Uterus (tissue), 2 donors: Measurements from ENCODE around the gene PORCN.

Experiments
- POLR2A ChIP-seq, 2 donors: fragments of 450-650 bp; IDR thresholded peaks; one replicate each; pipeline ENCODE4 v1.6.1; 2016; ENCODE audit warnings: antibody characterized with exemption in 2 of 2, mild to moderate bottlenecking in 1 of 2, moderate library complexity in 1 of 2
- TF ChIP-seq, protein P1 (sequence below), 4 experiments: fragments of 200-600 bp in 2 of 4; fragments of 450-650 bp in 2 of 4; sonication (generic) in 2 of 4; IDR thresholded peaks; one replicate each; pipeline ENCODE4 v1.5.1; 2016 to 2019; ENCODE audit warnings: antibody characterized with exemption in 4 of 4, mild to moderate bottlenecking in 2 of 4, moderate library complexity in 1 of 4

DNA sequence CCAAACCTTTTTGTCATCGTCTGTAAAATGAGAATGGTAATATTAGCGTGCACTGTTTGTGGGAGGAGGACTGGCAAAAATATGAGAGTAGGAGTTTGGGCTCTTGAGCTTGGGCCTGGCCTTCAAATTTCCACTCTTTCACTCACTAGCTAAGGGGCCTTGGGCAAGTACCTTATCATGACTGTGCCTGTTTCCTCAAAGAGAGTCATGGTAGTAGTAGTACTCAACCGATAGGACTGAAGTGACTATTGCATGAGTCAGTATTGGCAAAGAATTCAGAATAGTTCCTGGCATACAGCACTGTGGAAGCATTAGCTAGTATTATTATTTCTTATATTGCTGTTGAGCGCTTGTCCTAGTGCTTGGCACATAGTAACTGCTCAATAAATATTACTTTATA, 49.5 kb downstream of the PORCN start:
- TF ChIP-seq, protein P1, sequence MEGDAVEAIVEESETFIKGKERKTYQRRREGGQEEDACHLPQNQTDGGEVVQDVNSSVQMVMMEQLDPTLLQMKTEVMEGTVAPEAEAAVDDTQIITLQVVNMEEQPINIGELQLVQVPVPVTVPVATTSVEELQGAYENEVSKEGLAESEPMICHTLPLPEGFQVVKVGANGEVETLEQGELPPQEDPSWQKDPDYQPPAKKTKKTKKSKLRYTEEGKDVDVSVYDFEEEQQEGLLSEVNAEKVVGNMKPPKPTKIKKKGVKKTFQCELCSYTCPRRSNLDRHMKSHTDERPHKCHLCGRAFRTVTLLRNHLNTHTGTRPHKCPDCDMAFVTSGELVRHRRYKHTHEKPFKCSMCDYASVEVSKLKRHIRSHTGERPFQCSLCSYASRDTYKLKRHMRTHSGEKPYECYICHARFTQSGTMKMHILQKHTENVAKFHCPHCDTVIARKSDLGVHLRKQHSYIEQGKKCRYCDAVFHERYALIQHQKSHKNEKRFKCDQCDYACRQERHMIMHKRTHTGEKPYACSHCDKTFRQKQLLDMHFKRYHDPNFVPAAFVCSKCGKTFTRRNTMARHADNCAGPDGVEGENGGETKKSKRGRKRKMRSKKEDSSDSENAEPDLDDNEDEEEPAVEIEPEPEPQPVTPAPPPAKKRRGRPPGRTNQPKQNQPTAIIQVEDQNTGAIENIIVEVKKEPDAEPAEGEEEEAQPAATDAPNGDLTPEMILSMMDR (IDR thresholded peaks at IDR 0.05): no peak
- no peak for TF ChIP-seq POLR2A (IDR thresholded peaks at IDR 0.05)
